Suprapubic skin (tissue), 3 donors: ENCODE results near the gene CMYA5.

Source experiments
- CTCF ChIP-seq, 2 donors: fragments of 200-600 bp in 1 of 2; fragments of 450-650 bp in 1 of 2; sonication (generic) in 1 of 2; IDR thresholded peaks; one replicate each; pipeline ENCODE4 v1.5.1; 2016 to 2019; ENCODE audit warnings: antibody characterized with exemption in 2 of 2, mild to moderate bottlenecking in 1 of 2, moderate library complexity in 1 of 2
- POLR2AphosphoS5 ChIP-seq, 3 donors: sonication (generic); formaldehyde crosslinking; IDR thresholded peaks; one replicate each; pipeline ENCODE4 v1.6.1; 2017; ENCODE audit warnings: antibody characterized with exemption in 3 of 3

GRCh38 chr5:79694652-79695051, 5.0 kb downstream of the CMYA5 start:
- no peak for TF ChIP-seq CTCF (IDR thresholded peaks at IDR 0.05)
- no peak for TF ChIP-seq POLR2AphosphoS5 (IDR thresholded peaks at IDR 0.05)
